GM12878 (cell line): Measurements from ENCODE around the gene NEUROD6. TPM values are rescaled to one million over a fixed set of nuclear protein-coding genes. Genes with fewer than 3 reads are reported as not detected.

Source experiments
- ATAC-seq: fragments of 200-7000 bp; cut with Tn5 transposase; 3 replicates; pipeline ENCODE4 v1.9.1; 2020; ENCODE audit warnings: mild to moderate bottlenecking, moderate library complexity
- BruUV-seq: library from RNA; stranded (reverse); fragments of 400-500 nt; replicated peaks from 2 replicates; lab custom pipeline; 2021; lab: Mats Ljungman, UMichigan
- CTCF ChIA-PET: fragments of 300-600 bp; sonication (Branson Sonifier 250); formaldehyde crosslinking; extraction: SDS; loops from one replicate; lab custom pipeline; 2021; ENCODE audit warnings: inconsistent platforms; lab: Yijun Ruan, JAX
- POLR2A ChIA-PET: fragments of 350-600 bp; formaldehyde crosslinking; extraction: SDS; loops from one replicate; lab custom pipeline; 2021; ENCODE audit warnings: inconsistent platforms; lab: Charles Lee
- RAD21 ChIA-PET: fragments of 300-600 bp; sonication (Branson Sonifier 250); formaldehyde crosslinking; loops from one replicate; lab custom pipeline; 2023; ENCODE audit warnings: antibody characterized with exemption; ENCODE audit not compliant: unreplicated experiment; lab: Charles Lee
- SMC1A ChIA-PET: fragments of 300-600 bp; sonication (Branson Sonifier 250); formaldehyde crosslinking; loops from one replicate; lab custom pipeline; 2023; ENCODE audit not compliant: unreplicated experiment, uncharacterized antibody; lab: Charles Lee
- DNase-seq: peaks from one replicate; pipeline ENCODE4 v3.0.0-alpha.2; 2011; ENCODE audit warnings: low read depth, low spot score
- FAIRE-seq: peaks from 3 replicates; lab custom pipeline; 2011; peaks lifted over from hg19 to GRCh38; lab: Jason Lieb, UNC
- H2AFZ ChIP-seq: 2 replicates; pipeline ENCODE4 v1.6.0; 2011; ENCODE audit warnings: low read depth, low read length, control low read depth; ENCODE audit not compliant: control insufficient read depth
- H3K27ac ChIP-seq: 2 replicates; pipeline ENCODE4 v1.5.1; 2011; ENCODE audit warnings: control low read depth; ENCODE audit not compliant: control insufficient read depth, insufficient read depth
- H3K27me3 ChIP-seq, 2 experiments: replicated peaks in 1 of 2; 2 replicates each; pipeline versions ENCODE4 v1.6.0 to v1.6.1; 2011; ENCODE audit warnings: low read length in 1 of 2; ENCODE audit not compliant: control insufficient read depth in 2 of 2, insufficient read depth in 2 of 2
- H3K36me3 ChIP-seq, 2 experiments: 2 replicates each; pipeline ENCODE4 v1.5.1; 2011; ENCODE audit warnings: low read length in 1 of 2; ENCODE audit not compliant: control insufficient read depth in 2 of 2, insufficient read depth in 2 of 2
- H3K4me1 ChIP-seq: 2 replicates; pipeline ENCODE4 v1.6.1; 2011; ENCODE audit warnings: mild to moderate bottlenecking, low read length, moderate library complexity, mixed read lengths; ENCODE audit not compliant: control insufficient read depth, insufficient read depth
- H3K4me2 ChIP-seq: 2 replicates; pipeline ENCODE4 v1.6.0; 2011; ENCODE audit warnings: control low read depth; ENCODE audit not compliant: control insufficient read depth, insufficient read depth
- H3K4me3 ChIP-seq: fragments of 200-600 bp; sonication (generic); 2 replicates; pipeline ENCODE4 v1.5.1; 2016
- H3K79me2 ChIP-seq: 2 replicates; pipeline ENCODE4 v1.6.0; 2011; ENCODE audit warnings: low read length; ENCODE audit not compliant: control insufficient read depth, insufficient read depth
- H3K9ac ChIP-seq: 2 replicates; pipeline ENCODE4 v1.8.0; 2011; ENCODE audit warnings: low read length, control low read depth, mixed read lengths; ENCODE audit not compliant: control insufficient read depth, insufficient read depth
- H3K9me3 ChIP-seq: replicated peaks from 3 replicates; pipeline ENCODE4 v1.5.1; 2011; ENCODE audit warnings: mild to moderate bottlenecking, low read length; ENCODE audit not compliant: control insufficient read depth, insufficient read depth
- H4K20me1 ChIP-seq: 2 replicates; pipeline ENCODE4 v1.6.0; 2011; ENCODE audit not compliant: control insufficient read depth, insufficient read depth
- BCL11A ChIP-seq: IDR thresholded peaks from 2 replicates; pipeline ENCODE4 v1.6.1; 2011; ENCODE audit warnings: low read depth, low read length
- CREB1 ChIP-seq: IDR thresholded peaks from 2 replicates; pipeline ENCODE4 v1.6.1; 2012; ENCODE audit warnings: low read depth, mild to moderate bottlenecking, inconsistent platforms
- IKZF2 ChIP-seq, 2 experiments: fragments of 450-650 bp; IDR thresholded peaks; 2 replicates each; pipeline ENCODE4 v1.6.1; 2017; ENCODE audit warnings: mild to moderate bottlenecking in 2 of 2, moderate library complexity in 2 of 2
- RFX5 ChIP-seq: IDR thresholded peaks from 2 replicates; pipeline ENCODE4 v1.6.1; 2011; ENCODE audit warnings: low read depth, low read length, improper control_type of control experiment
- STAT1 ChIP-seq: fragments of 450-650 bp; conservative IDR thresholded peaks from 2 replicates; pipeline ENCODE4 v1.6.1; 2014; ENCODE audit warnings: antibody characterized with exemption, mild to moderate bottlenecking
- TAF1 ChIP-seq: IDR thresholded peaks from 2 replicates; pipeline ENCODE4 v1.6.1; 2011; ENCODE audit warnings: mild to moderate bottlenecking, low read depth, low read length, borderline replicate concordance
- ZNF622 ChIP-seq: fragments of 450-650 bp; IDR thresholded peaks from 2 replicates; pipeline ENCODE4 v1.6.1; 2017; ENCODE audit warnings: mild to moderate bottlenecking, inconsistent platforms
- WGBS: methylation state at CpG from one replicate; pipeline ENCODE4 v1.1.6; 2016; ENCODE audit warnings: low lambda C conversion rate; ENCODE audit not compliant: insufficient replicate concordance, insufficient coverage; ENCODE audit errors: missing lambda C conversion rate; 5-methylcytosine and 5-hydroxymethylcytosine counted together
- in situ Hi-C: fragments of 300-500 bp; cut with MboI; formaldehyde crosslinking; loops from 9 replicates; pipeline ENCODE4 v1.14.3; 2018; ENCODE audit warnings: mixed read lengths
- intact Hi-C: fragments of 100-400 bp; cut with micrococcal nuclease; formaldehyde crosslinking; loops from one replicate; pipeline ENCODE4 v1.14.2; 2022; ENCODE audit not compliant: unreplicated experiment
- polyA plus RNA-seq, 11 experiments: library from polyadenylated mRNA; depleted of rRNA in 4 of 11; unstranded in 6 of 11; stranded (reverse) in 5 of 11; fragments of >200 nt; fragmentation: Nextera tagmentation in 4 of 11; fragmentation: Illumina TruSeq in 1 of 11; extraction: Ambion mirVana in 4 of 11; extraction: Trizol in 1 of 11; gene quantifications; 1 replicate in 1 of 11; 2 replicates in 10 of 11; pipeline versions ENCODE4 v1.2.1 to v1.2.3, GENCODE V29; 2011 to 2016; ENCODE audit warnings: inconsistent platforms in 2 of 11, missing spikeins in 2 of 11, low read depth in 1 of 11
- total RNA-seq, 4 experiments: library from RNA; depleted of rRNA in 3 of 4; stranded (reverse); fragments of >200 nt in 3 of 4; fragmentation: Illumina TruSeq in 1 of 4; extraction: Trizol in 1 of 4; gene quantifications; 2 replicates each; pipeline versions ENCODE4 v1.2.1 to v1.2.3, GENCODE V29; 2013 to 2021
- TF ChIP-seq, protein P1 (sequence below): fragments of 150-350 bp; IDR thresholded peaks from 2 replicates; pipeline ENCODE4 v1.6.1; 2016; ENCODE audit warnings: low read depth, low read length
- TF ChIP-seq, protein P2 (sequence below): IDR thresholded peaks from 2 replicates; pipeline ENCODE4 v1.6.1; 2011; ENCODE audit warnings: borderline replicate concordance, low read depth, mild to moderate bottlenecking, moderate library complexity, mixed read lengths, low read length; ENCODE audit not compliant: insufficient read depth; ENCODE audit errors: extremely low read length
- TF ChIP-seq, protein P3 (sequence below): IDR thresholded peaks from 2 replicates; pipeline ENCODE4 v1.6.1; 2011; ENCODE audit warnings: borderline replicate concordance, low read depth, mild to moderate bottlenecking, moderate library complexity, low read length; ENCODE audit not compliant: insufficient read depth, poor library complexity, severe bottlenecking
- TF ChIP-seq, protein P4 (sequence below), 3 experiments: IDR thresholded peaks in 2 of 3; conservative IDR thresholded peaks in 1 of 3; 2 replicates each; pipeline ENCODE4 v1.5.1; 2011; ENCODE audit warnings: low read depth in 3 of 3, low read length in 3 of 3, mild to moderate bottlenecking in 3 of 3, control low read depth in 2 of 3, moderate library complexity in 2 of 3, inconsistent platforms in 1 of 3, mixed read lengths in 1 of 3; ENCODE audit not compliant: control insufficient read depth in 2 of 3, insufficient read depth in 1 of 3; ENCODE audit errors: extremely low read depth in 1 of 3
- TF ChIP-seq, protein P5 (sequence below): IDR thresholded peaks from 2 replicates; pipeline ENCODE4 v1.6.1; 2012; ENCODE audit warnings: low read depth, low read length, improper control_type of control experiment

NEUROD6 gene
- total and polyA plus RNA-seq, 10 of the 15 experiments (the other 5 are each of a cell fraction or from before 2014, with no cell fraction given): not detected

DNA sequence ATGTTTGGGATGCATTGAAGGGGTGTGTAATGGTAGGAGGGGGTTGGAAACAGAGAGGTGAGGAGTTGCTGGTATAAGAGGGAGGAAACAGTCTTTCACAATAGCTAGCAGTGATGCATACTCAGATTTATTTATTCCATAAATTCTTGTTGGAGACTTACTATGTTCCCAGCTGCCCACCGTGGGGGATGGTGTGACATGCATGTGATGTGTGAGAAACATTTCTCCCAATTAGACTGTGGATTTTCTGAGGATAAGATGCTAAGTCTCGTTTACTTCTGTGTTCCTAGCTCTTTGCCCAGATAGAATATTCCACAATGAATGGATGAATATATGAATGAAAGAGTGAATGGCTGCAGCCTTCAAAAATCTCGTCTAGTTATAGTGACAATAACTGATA lies 23.0 kb upstream of the NEUROD6 start (continued):
- TF ChIP-seq, protein P1, sequence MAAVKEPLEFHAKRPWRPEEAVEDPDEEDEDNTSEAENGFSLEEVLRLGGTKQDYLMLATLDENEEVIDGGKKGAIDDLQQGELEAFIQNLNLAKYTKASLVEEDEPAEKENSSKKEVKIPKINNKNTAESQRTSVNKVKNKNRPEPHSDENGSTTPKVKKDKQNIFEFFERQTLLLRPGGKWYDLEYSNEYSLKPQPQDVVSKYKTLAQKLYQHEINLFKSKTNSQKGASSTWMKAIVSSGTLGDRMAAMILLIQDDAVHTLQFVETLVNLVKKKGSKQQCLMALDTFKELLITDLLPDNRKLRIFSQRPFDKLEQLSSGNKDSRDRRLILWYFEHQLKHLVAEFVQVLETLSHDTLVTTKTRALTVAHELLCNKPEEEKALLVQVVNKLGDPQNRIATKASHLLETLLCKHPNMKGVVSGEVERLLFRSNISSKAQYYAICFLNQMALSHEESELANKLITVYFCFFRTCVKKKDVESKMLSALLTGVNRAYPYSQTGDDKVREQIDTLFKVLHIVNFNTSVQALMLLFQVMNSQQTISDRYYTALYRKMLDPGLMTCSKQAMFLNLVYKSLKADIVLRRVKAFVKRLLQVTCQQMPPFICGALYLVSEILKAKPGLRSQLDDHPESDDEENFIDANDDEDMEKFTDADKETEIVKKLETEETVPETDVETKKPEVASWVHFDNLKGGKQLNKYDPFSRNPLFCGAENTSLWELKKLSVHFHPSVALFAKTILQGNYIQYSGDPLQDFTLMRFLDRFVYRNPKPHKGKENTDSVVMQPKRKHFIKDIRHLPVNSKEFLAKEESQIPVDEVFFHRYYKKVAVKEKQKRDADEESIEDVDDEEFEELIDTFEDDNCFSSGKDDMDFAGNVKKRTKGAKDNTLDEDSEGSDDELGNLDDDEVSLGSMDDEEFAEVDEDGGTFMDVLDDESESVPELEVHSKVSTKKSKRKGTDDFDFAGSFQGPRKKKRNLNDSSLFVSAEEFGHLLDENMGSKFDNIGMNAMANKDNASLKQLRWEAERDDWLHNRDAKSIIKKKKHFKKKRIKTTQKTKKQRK: no peak
- TF ChIP-seq TAF1: no peak
- no peak for TF ChIP-seq RFX5
- TF ChIP-seq, protein P2, sequence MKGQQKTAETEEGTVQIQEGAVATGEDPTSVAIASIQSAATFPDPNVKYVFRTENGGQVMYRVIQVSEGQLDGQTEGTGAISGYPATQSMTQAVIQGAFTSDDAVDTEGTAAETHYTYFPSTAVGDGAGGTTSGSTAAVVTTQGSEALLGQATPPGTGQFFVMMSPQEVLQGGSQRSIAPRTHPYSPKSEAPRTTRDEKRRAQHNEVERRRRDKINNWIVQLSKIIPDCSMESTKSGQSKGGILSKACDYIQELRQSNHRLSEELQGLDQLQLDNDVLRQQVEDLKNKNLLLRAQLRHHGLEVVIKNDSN: no peak
- no peak for TF ChIP-seq BCL11A
- TF ChIP-seq, protein P3, sequence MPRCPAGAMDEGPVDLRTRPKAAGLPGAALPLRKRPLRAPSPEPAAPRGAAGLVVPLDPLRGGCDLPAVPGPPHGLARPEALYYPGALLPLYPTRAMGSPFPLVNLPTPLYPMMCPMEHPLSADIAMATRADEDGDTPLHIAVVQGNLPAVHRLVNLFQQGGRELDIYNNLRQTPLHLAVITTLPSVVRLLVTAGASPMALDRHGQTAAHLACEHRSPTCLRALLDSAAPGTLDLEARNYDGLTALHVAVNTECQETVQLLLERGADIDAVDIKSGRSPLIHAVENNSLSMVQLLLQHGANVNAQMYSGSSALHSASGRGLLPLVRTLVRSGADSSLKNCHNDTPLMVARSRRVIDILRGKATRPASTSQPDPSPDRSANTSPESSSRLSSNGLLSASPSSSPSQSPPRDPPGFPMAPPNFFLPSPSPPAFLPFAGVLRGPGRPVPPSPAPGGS: no peak

DNA sequence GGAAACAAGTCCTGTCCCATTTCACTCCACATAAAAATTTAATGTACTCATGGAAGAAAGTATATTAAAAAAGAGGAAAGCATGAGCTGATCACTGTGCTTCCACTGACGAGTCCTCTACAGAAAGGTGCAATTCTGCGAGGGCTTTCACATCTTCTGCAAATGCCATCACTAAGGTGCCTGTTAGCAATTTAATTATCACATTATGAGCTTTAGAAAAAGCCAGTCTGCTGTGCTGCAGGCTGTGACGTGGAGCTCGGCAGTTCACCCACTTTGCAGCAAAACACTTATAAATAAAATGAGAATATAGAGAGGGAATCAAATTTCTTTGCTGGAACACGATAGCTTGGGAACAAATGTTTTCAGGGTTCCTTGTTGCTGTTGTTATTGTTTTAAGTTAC lies 22.5 kb upstream of the NEUROD6 start:
- Histone ChIP-seq H3K9ac (no peak overlapping the region), H3K9me3 (no peaks in the 10 kb centered on the region), H3K4me3 (no peak overlapping the region), H4K20me1 (no peaks in the 10 kb centered on the region), H3K4me2 (no peak overlapping the region), H3K36me3 (no peaks in the 10 kb centered on the region), H3K27ac (no peak overlapping the region), H3K27me3 (0 out of 4 replicates have a peak, but pooled peaks cover 0 to 1% of the 10 kb centered on the region in 2 experiments), H3K79me2 (no peaks in the 10 kb centered on the region), H2AFZ (no peak overlapping the region), H3K4me1 (no peaks in the 10 kb centered on the region)
- in situ Hi-C loops (no loop called here), intact Hi-C loops (no loop called here)
- POLR2A ChIA-PET: no interaction called here
- RAD21 ChIA-PET: no interaction called here
- no peak for DNase-seq
- no TSS peak for BruUV-seq
- CTCF ChIA-PET: interaction anchor here (0.8 to 1.6 kb wide), 2 partner anchors 80 to 229 kb away, joined by 3 read pairs; no protein-coding TSS in a partner anchor
- ATAC-seq: no peak
- SMC1A ChIA-PET: no interaction called here
- WGBS: 3% methylated on average over 5 of the region's 5 CpGs
- no peak for FAIRE-seq
- TF ChIP-seq, protein P4, sequence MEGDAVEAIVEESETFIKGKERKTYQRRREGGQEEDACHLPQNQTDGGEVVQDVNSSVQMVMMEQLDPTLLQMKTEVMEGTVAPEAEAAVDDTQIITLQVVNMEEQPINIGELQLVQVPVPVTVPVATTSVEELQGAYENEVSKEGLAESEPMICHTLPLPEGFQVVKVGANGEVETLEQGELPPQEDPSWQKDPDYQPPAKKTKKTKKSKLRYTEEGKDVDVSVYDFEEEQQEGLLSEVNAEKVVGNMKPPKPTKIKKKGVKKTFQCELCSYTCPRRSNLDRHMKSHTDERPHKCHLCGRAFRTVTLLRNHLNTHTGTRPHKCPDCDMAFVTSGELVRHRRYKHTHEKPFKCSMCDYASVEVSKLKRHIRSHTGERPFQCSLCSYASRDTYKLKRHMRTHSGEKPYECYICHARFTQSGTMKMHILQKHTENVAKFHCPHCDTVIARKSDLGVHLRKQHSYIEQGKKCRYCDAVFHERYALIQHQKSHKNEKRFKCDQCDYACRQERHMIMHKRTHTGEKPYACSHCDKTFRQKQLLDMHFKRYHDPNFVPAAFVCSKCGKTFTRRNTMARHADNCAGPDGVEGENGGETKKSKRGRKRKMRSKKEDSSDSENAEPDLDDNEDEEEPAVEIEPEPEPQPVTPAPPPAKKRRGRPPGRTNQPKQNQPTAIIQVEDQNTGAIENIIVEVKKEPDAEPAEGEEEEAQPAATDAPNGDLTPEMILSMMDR (IDR thresholded peaks at IDR 0.05 in 2 of 3, conservative IDR thresholded peaks at IDR 0.05 in 1 of 3; ENCODE audit: control insufficient read depth in 2 of 3, extremely low read depth in 1 of 3, insufficient read depth in 1 of 3, low read depth in 3 of 3, low read length in 3 of 3): no peak
- TF ChIP-seq, protein P2: no peak
- no peak for TF ChIP-seq ZNF622
- no peak for TF ChIP-seq STAT1
- TF ChIP-seq, protein P5, sequence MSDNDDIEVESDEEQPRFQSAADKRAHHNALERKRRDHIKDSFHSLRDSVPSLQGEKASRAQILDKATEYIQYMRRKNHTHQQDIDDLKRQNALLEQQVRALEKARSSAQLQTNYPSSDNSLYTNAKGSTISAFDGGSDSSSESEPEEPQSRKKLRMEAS: no peak
- TF ChIP-seq IKZF2 (IDR thresholded peaks at IDR 0.05): no peak
- no peak for TF ChIP-seq CREB1
